Measurements from ENCODE around the gene ROR2.

GRCh38 chr9:91978740-91979414, 28.8 kb upstream of the ROR2 start:
- TF ChIP-seq CTCF (IDR thresholded peaks at IDR 0.05; ENCODE audit: control extremely low read depth in 1 of 3, insufficient read depth in 1 of 3, low read depth in 1 of 3, low read length in 3 of 3) (peak; percentile 56 to 86 (median 75)), USF2 (IDR thresholded peaks at IDR 0.05; ENCODE audit: low read length) (no peak)

Data from H1 (cell line).